Osteoblast (primary cell): Measurements from ENCODE around the gene TMEM86A. TPM values are rescaled to one million over a fixed set of nuclear protein-coding genes. Genes with fewer than 3 reads are reported as not detected.
"Not testable (repeated sequence)": the region's sequence is repeated elsewhere in the genome, so short reads cannot be mapped to it uniquely, and the experiment has no call there.

ENCODE experiments used
- DNase-seq: peaks from one replicate; pipeline ENCODE4 v3.0.0; 2011; ENCODE audit warnings: low spot score, mixed read lengths; ENCODE audit not compliant: insufficient read length; ENCODE audit errors: missing footprints
- H2AFZ ChIP-seq: 2 replicates; pipeline ENCODE4 v1.6.0; 2011; ENCODE audit warnings: mild to moderate bottlenecking, low read length
- H3K27ac ChIP-seq: 2 replicates; pipeline ENCODE4 v1.5.1; 2011; ENCODE audit warnings: mild to moderate bottlenecking, low read depth, low read length, moderate library complexity
- H3K27me3 ChIP-seq: 2 replicates; pipeline ENCODE4 v1.6.0; 2012; ENCODE audit warnings: mild to moderate bottlenecking, control low read depth, inconsistent platforms, low read length, moderate library complexity; ENCODE audit not compliant: insufficient read depth
- H3K36me3 ChIP-seq: 2 replicates; pipeline ENCODE4 v1.5.1; 2011; ENCODE audit warnings: mild to moderate bottlenecking, low read length, control low read depth, moderate library complexity; ENCODE audit not compliant: insufficient read depth
- H3K4me1 ChIP-seq: 2 replicates; pipeline ENCODE4 v1.5.1; 2011; ENCODE audit warnings: mild to moderate bottlenecking, low read length, control low read depth, moderate library complexity; ENCODE audit not compliant: insufficient read depth
- H3K4me2 ChIP-seq: 2 replicates; pipeline ENCODE4 v1.6.0; 2011; ENCODE audit warnings: mild to moderate bottlenecking, low read length; ENCODE audit not compliant: insufficient read depth
- H3K4me3 ChIP-seq: fragments of 200-600 bp; sonication (generic); 3 replicates; pipeline ENCODE4 v1.5.1; 2012; ENCODE audit warnings: mild to moderate bottlenecking, low read length, inconsistent platforms; ENCODE audit not compliant: insufficient read depth
- H3K79me2 ChIP-seq: 2 replicates; pipeline ENCODE4 v1.6.0; 2012; ENCODE audit warnings: mild to moderate bottlenecking, low read length, control low read depth, inconsistent platforms; ENCODE audit not compliant: insufficient read depth
- H3K9me3 ChIP-seq: 2 replicates; pipeline ENCODE4 v1.5.1; 2011; ENCODE audit warnings: low read depth, low read length, control low read depth
- H4K20me1 ChIP-seq: 2 replicates; pipeline ENCODE4 v1.6.0; 2012; ENCODE audit warnings: mild to moderate bottlenecking, low read length, control low read depth; ENCODE audit not compliant: insufficient read depth
- total RNA-seq: library from RNA; depleted of rRNA; stranded (reverse); fragments of >200 nt; gene quantifications from 2 replicates; pipeline ENCODE4 v1.2.3, GENCODE V29; 2012
- TF ChIP-seq, protein P1 (sequence below): IDR thresholded peaks from 2 replicates; pipeline ENCODE4 v1.5.1; 2011; ENCODE audit warnings: mild to moderate bottlenecking, low read depth, low read length, moderate library complexity; ENCODE audit errors: extremely low read depth

The TMEM86A gene
- total RNA-seq, 1 donor: 3.3 TPM

- Histone ChIP-seq H3K4me1 (no peaks in the 10 kb centered on the region), H3K79me2 (no peaks in the 10 kb centered on the region), H3K4me2 (no peak overlapping the region), H3K4me3 (no peak overlapping the region), H3K36me3 (no peaks in the 10 kb centered on the region), H3K27ac (no peak overlapping the region), H2AFZ (no peak overlapping the region), H4K20me1 (no peaks in the 10 kb centered on the region), H3K9me3 (no peaks in the 10 kb centered on the region), H3K27me3 (no peaks in the 10 kb centered on the region)
- no peak for DNase-seq
- TF ChIP-seq, protein P1, sequence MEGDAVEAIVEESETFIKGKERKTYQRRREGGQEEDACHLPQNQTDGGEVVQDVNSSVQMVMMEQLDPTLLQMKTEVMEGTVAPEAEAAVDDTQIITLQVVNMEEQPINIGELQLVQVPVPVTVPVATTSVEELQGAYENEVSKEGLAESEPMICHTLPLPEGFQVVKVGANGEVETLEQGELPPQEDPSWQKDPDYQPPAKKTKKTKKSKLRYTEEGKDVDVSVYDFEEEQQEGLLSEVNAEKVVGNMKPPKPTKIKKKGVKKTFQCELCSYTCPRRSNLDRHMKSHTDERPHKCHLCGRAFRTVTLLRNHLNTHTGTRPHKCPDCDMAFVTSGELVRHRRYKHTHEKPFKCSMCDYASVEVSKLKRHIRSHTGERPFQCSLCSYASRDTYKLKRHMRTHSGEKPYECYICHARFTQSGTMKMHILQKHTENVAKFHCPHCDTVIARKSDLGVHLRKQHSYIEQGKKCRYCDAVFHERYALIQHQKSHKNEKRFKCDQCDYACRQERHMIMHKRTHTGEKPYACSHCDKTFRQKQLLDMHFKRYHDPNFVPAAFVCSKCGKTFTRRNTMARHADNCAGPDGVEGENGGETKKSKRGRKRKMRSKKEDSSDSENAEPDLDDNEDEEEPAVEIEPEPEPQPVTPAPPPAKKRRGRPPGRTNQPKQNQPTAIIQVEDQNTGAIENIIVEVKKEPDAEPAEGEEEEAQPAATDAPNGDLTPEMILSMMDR: no peak
Observed at GRCh38 chr11:18657673-18658072, 40.9 kb upstream of the TMEM86A start.

DNA sequence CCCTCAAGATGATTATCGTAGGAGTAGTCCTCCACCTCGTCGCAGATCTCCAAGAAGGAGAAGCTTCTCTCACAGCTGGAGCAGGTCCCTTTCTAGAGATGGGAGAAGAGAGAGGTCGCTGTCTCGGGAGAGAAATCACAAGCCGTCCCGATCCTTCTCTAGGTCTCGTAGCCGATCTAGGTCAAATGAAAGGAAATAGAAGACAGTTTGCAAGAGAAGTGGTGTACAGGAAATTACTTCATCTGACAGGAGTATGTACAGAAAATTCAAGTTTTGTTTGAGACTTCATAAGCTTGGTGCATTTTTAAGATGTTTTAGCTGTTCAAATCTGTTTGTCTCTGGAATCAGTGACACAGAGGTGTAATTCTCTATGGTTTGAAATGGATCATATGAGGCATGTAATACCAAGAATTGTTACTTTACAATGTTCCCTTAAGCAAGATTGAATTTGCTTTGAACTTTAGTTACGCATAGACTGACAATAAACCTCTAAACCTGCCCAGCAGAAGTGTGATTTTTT lies 33.2 kb upstream of the TMEM86A start:
- H3K4me3 ChIP-seq, H3K79me2 ChIP-seq, H3K36me3 ChIP-seq, H3K9me3 ChIP-seq, DNase-seq, H3K27me3 ChIP-seq, H3K4me2 ChIP-seq, H2AFZ ChIP-seq, H3K27ac ChIP-seq, H4K20me1 ChIP-seq: not testable (repeated sequence)
- H3K4me1 ChIP-seq: peaks cover 11% of the 10 kb centered on the region

DNA sequence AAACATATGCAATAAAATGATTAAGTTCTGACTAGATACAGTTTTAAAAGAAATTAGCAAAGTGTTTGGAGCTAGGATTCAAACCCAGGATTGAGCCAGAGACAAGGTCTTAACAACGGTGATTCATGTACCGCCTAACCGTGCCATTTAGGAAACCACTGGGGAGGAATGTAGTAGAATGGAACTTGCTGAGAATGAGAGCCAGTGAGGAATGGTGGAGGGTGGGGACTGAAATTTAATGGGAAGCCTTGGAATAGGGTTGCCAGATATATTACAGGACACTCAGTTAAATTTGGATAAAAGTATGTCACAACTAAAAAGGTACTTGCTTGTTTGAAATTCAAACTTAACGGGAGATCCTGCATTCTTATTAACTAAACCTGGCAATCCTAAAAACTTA lies 30.4 kb upstream of the TMEM86A start:
- no peaks in the 10 kb centered on the region for H4K20me1 ChIP-seq
- peaks cover 11% of the 10 kb centered on the region for H3K4me1 ChIP-seq

GRCh38 chr11:18669219-18669596 lies 29.4 kb upstream of the TMEM86A start:
- Histone ChIP-seq H2AFZ (no peak overlapping the region), H3K4me1 (peaks cover 11% of the 10 kb centered on the region), H3K79me2 (no peaks in the 10 kb centered on the region), H4K20me1 (no peaks in the 10 kb centered on the region), H3K27ac (no peak overlapping the region), H3K36me3 (no peaks in the 10 kb centered on the region), H3K27me3 (no peaks in the 10 kb centered on the region), H3K4me2 (peak overlapping the region; percentile 69), H3K4me3 (peak overlapping the region; percentile 46), H3K9me3 (no peaks in the 10 kb centered on the region)
- TF ChIP-seq, protein P1: no peak
- no peak for DNase-seq

More for the DNA sequence above, 30.4 kb upstream of the TMEM86A start:
- Histone ChIP-seq H3K27ac (no peak overlapping the region), H3K79me2 (no peaks in the 10 kb centered on the region), H3K9me3 (no peaks in the 10 kb centered on the region), H3K36me3 (no peaks in the 10 kb centered on the region), H3K4me3 (no peak overlapping the region), H3K27me3 (no peaks in the 10 kb centered on the region), H2AFZ (peak overlapping the region; percentile 56), H3K4me2 (no peak overlapping the region)
- no peak for DNase-seq
- TF ChIP-seq, protein P1: no peak
